GM12864 (cell line): ENCODE data around the gene TIMP3.

ENCODE experiments used
- DNase-seq: peaks from one replicate; pipeline ENCODE4 v3.0.0-alpha.2; 2011; ENCODE audit warnings: low read depth
- H3K4me3 ChIP-seq: 2 replicates; pipeline ENCODE4 v1.5.1; 2011; ENCODE audit warnings: mild to moderate bottlenecking, low read depth, low read length, control low read depth
- TF ChIP-seq, protein P1 (sequence below): IDR thresholded peaks from 2 replicates; pipeline ENCODE4 v1.5.1; 2011; ENCODE audit warnings: low read depth, mild to moderate bottlenecking, moderate library complexity, low read length, control low read depth, inconsistent platforms; ENCODE audit errors: missing control alignments

TIMP3 gene

DNA sequence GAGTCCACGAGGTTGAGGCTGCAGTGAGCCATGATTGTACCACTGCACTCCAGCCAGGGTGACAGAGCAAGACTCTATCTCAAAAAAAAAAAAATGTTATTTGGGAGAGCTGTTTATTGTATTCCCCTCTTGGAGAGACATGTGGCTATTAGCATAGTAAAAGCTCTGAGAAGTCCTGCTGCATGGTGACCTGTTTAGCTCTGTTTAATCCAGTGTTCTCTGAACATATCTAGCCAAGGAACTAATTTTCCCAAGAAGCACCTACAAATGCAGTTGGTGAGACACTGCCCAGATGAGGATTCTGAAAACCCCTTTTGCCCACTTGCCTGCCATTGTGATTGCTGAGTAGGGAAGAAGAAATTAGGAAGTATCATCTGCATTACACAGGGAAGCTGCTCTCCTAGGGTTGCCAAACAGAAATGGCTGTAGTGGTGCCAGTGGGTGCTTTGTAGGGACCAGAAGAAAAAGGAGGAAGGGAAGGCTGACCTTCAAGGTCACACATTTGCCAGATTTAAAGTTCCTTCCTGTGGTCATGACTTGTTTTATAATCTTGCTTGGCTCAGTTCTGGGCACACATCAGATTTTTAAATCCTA, 15.7 kb downstream of the TIMP3 start:
- no peak overlapping the region for H3K4me3 ChIP-seq
- TF ChIP-seq, protein P1, sequence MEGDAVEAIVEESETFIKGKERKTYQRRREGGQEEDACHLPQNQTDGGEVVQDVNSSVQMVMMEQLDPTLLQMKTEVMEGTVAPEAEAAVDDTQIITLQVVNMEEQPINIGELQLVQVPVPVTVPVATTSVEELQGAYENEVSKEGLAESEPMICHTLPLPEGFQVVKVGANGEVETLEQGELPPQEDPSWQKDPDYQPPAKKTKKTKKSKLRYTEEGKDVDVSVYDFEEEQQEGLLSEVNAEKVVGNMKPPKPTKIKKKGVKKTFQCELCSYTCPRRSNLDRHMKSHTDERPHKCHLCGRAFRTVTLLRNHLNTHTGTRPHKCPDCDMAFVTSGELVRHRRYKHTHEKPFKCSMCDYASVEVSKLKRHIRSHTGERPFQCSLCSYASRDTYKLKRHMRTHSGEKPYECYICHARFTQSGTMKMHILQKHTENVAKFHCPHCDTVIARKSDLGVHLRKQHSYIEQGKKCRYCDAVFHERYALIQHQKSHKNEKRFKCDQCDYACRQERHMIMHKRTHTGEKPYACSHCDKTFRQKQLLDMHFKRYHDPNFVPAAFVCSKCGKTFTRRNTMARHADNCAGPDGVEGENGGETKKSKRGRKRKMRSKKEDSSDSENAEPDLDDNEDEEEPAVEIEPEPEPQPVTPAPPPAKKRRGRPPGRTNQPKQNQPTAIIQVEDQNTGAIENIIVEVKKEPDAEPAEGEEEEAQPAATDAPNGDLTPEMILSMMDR = no peak
- no peak for DNase-seq

DNA sequence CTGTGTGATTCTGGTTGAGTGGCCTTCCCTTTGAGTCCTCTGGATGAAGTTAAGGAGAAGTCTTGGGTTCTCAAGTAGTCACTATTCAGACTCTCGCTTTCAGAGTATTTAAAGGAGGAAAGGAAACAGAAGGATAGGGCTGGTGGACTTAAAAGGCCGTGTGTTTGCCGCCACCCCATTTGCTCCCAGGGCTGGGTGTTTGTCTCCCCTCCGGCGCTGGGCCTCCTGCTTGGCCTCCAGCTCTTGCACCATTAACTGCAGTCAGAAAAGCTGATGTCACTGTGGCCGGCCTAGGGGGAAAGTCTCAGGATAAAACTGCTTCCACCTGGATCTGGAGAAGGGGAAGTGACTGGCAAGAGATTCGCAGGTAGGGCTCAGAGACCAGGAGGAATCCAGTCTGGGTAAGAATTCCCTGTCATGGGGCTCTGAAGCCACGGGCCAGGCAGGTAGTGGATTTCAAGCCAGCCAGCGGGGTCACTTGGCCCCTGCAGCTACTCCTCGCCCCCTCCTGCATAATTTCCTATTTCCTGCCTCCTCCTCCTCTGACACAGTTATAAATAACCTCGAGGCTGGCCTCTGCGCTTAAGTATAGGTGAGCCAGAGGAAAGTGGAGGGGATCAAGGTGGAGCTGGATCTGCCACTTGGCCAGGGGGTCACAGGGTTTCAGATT, 17.1 kb downstream of the TIMP3 start:
- H3K4me3 ChIP-seq = no peak overlapping the region
- no peak for DNase-seq
- TF ChIP-seq, protein P1 = no peak

DNA sequence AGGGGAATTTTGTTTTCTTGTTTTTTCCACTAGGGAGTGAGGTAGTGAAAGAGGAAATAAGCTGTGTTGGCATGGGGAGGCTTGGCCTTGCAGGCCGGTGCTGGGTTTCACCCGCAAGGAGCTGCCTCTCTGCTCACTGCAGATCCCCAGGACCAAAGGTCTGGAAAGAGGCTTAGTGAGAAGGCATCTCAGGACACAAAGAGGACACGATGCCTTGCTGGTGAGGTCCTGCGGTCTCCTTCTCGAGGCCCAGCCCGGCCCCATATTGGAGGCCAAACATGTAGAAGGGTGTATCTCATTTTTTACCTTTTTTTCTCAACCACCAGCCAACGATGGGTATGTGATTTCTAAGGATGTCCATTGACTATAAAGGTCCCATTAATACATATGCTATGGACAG, 17.6 kb downstream of the TIMP3 start:
- TF ChIP-seq, protein P1 = no peak
- no peak overlapping the region for H3K4me3 ChIP-seq
- DNase-seq = no peak

DNA sequence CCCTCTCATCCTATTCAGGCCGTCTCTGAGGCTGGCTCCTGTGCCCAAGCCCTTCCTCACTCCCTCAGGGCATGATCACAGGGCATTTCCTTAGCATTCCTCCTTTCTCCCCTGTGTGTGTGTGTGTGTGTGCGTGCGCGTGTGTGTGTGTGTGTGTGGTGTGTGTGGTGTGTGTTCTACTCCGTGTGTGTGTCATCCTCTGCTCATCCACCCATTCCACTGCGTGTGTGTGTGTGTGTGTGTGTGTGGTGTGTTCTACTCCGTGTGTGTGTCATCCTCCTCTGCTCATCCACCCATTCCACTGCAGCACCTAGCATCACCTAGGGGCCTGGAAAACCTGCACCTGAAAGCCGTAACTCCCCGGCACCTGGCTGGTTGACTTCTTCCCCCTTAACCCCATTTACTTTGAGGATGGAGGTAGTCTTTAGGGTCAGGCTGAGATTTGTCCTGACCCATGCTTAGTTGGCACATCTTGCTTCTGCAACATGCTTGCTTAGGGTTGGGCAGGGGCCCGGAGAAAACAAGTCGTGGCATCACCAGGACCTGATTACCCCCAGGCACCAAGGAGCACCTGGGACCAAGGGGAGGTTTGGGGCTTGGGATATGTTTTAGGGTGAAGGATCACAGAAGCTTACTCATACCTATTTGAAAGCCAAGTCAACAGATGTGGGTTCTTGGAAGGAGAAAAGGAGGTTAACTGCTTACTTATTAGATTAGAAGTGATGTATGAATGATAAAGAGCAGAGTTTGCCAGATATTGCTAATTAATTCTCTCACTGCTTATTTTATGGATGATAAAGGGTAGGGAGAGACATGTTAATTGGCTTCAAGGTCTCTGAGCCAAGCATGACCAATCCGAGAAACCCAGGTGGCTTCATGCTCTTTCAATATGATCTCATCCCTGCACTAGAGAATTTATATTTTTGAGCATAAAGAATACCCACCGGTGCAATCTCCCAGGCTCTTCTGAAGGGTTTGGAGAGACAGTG, 18.9 kb downstream of the TIMP3 start:
- TF ChIP-seq, protein P1 = no peak
- H3K4me3 ChIP-seq = no peak overlapping the region
- DNase-seq = no peak

DNA sequence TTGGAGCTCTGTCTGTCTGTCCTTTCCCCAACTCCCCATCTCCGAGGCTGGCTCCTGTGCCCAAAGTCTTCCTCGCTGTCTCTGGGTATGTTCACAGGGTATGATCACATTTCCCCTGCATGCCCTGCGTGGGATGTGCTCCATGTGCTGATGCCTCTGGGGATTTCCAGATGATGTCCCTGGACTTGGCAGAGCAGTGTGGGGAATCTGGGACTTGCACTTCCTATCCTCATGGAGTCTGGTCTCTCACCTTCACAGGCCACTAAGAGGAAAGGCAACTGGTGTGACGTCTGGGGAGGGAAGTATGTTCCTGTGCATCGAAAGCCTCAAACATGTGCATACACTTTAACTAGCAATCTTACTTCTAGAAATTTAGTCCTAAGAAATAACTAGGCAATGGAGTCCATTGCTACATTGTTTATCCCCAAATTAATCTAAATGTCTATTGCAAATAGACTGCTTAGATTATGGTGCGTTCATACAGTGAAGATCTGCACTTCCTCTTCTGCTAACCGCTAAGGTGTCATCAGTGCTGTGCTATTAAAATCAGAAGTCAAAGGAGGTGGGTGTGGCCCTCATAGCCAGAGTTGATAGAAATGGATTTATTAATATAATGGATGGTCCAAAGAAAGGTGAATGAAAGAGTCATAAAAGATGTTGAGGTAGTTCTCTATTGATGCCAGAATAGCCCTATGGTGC, 20.8 kb downstream of the TIMP3 start:
- H3K4me3 ChIP-seq = no peak overlapping the region
- TF ChIP-seq, protein P1 = no peak
- no peak for DNase-seq

DNA sequence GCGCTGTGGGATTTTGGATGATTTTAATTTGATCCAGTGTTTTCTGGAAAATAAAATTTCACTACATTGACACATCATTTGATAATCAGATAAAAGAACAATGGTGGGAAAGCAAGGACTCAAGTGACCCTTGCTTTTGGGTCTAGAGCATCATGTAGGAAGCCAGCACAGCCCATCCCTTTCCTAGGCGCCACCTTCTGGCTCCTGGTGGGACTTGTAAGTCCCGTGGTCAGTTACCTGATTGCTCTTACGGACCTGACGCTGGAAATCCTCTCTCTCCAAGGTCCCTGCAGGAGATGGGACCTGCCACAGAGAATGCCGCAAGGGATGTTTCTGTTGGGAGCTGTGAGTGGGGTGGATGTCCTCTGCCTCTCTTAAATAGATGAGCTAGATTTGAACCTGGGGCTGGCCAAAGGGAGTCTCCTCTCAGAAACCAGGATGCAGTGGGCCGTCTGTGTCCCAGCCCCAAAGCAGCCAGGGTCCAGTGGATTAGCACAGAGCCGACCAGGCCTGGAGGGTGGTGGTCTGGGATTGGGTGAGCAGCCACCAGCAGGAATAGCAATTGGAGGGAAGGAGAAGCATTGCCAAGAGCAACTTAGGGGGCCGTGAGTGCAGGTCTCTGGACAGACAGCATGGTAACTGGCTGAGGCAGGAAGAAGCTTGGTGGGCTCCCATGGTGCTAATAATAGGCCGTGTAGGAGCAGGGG, 21.7 kb downstream of the TIMP3 start:
- no peak for DNase-seq
- TF ChIP-seq, protein P1 = peak; percentile 62

More for the DNA sequence above, 21.7 kb downstream of the TIMP3 start:
- H3K4me3 ChIP-seq = no peak overlapping the region
